GM12878 (cell line): ENCODE measurements around the gene ALDH1A3. TPM values are rescaled to one million over a fixed set of nuclear protein-coding genes. Genes with fewer than 3 reads are reported as not detected.

ENCODE experiments used
- ATAC-seq: fragments of 200-7000 bp; cut with Tn5 transposase; 3 replicates; pipeline ENCODE4 v1.9.1; 2020; ENCODE audit warnings: mild to moderate bottlenecking, moderate library complexity
- BruUV-seq: library from RNA; stranded (reverse); fragments of 400-500 nt; replicated peaks from 2 replicates; lab custom pipeline; 2021; lab: Mats Ljungman, UMichigan
- CTCF ChIA-PET: fragments of 300-600 bp; sonication (Branson Sonifier 250); formaldehyde crosslinking; extraction: SDS; loops from one replicate; lab custom pipeline; 2021; ENCODE audit warnings: inconsistent platforms; lab: Yijun Ruan, JAX
- POLR2A ChIA-PET: fragments of 350-600 bp; formaldehyde crosslinking; extraction: SDS; loops from one replicate; lab custom pipeline; 2021; ENCODE audit warnings: inconsistent platforms; lab: Charles Lee
- RAD21 ChIA-PET: fragments of 300-600 bp; sonication (Branson Sonifier 250); formaldehyde crosslinking; loops from one replicate; lab custom pipeline; 2023; ENCODE audit warnings: antibody characterized with exemption; ENCODE audit not compliant: unreplicated experiment; lab: Charles Lee
- SMC1A ChIA-PET: fragments of 300-600 bp; sonication (Branson Sonifier 250); formaldehyde crosslinking; loops from one replicate; lab custom pipeline; 2023; ENCODE audit not compliant: unreplicated experiment, uncharacterized antibody; lab: Charles Lee
- DNase-seq: peaks from one replicate; pipeline ENCODE4 v3.0.0-alpha.2; 2011; ENCODE audit warnings: low read depth, low spot score
- FAIRE-seq: peaks from 3 replicates; lab custom pipeline; 2011; peaks lifted over from hg19 to GRCh38; lab: Jason Lieb, UNC
- H2AFZ ChIP-seq: 2 replicates; pipeline ENCODE4 v1.6.0; 2011; ENCODE audit warnings: low read depth, low read length, control low read depth; ENCODE audit not compliant: control insufficient read depth
- H3K27ac ChIP-seq: 2 replicates; pipeline ENCODE4 v1.5.1; 2011; ENCODE audit warnings: control low read depth; ENCODE audit not compliant: control insufficient read depth, insufficient read depth
- H3K27me3 ChIP-seq, 2 experiments: replicated peaks in 1 of 2; 2 replicates each; pipeline versions ENCODE4 v1.6.0 to v1.6.1; 2011; ENCODE audit warnings: low read length in 1 of 2; ENCODE audit not compliant: control insufficient read depth in 2 of 2, insufficient read depth in 2 of 2
- H3K36me3 ChIP-seq, 2 experiments: 2 replicates each; pipeline ENCODE4 v1.5.1; 2011; ENCODE audit warnings: low read length in 1 of 2; ENCODE audit not compliant: control insufficient read depth in 2 of 2, insufficient read depth in 2 of 2
- H3K4me1 ChIP-seq: 2 replicates; pipeline ENCODE4 v1.6.1; 2011; ENCODE audit warnings: mild to moderate bottlenecking, low read length, moderate library complexity, mixed read lengths; ENCODE audit not compliant: control insufficient read depth, insufficient read depth
- H3K4me2 ChIP-seq: 2 replicates; pipeline ENCODE4 v1.6.0; 2011; ENCODE audit warnings: control low read depth; ENCODE audit not compliant: control insufficient read depth, insufficient read depth
- H3K4me3 ChIP-seq: fragments of 200-600 bp; sonication (generic); 2 replicates; pipeline ENCODE4 v1.5.1; 2016
- H3K79me2 ChIP-seq: 2 replicates; pipeline ENCODE4 v1.6.0; 2011; ENCODE audit warnings: low read length; ENCODE audit not compliant: control insufficient read depth, insufficient read depth
- H3K9ac ChIP-seq: 2 replicates; pipeline ENCODE4 v1.8.0; 2011; ENCODE audit warnings: low read length, control low read depth, mixed read lengths; ENCODE audit not compliant: control insufficient read depth, insufficient read depth
- H3K9me3 ChIP-seq: replicated peaks from 3 replicates; pipeline ENCODE4 v1.5.1; 2011; ENCODE audit warnings: mild to moderate bottlenecking, low read length; ENCODE audit not compliant: control insufficient read depth, insufficient read depth
- H4K20me1 ChIP-seq: 2 replicates; pipeline ENCODE4 v1.6.0; 2011; ENCODE audit not compliant: control insufficient read depth, insufficient read depth
- BCLAF1 ChIP-seq: fragments of 450-650 bp; IDR thresholded peaks from 2 replicates; pipeline ENCODE4 v1.6.1; 2017; ENCODE audit warnings: antibody characterized with exemption, mild to moderate bottlenecking, moderate library complexity
- BMI1 ChIP-seq: fragments of 450-650 bp; IDR thresholded peaks from 2 replicates; pipeline ENCODE4 v1.6.1; 2016; ENCODE audit warnings: mild to moderate bottlenecking, moderate library complexity, borderline replicate concordance
- FOS ChIP-seq: IDR thresholded peaks from 3 replicates; pipeline ENCODE4 v1.6.1; 2011; ENCODE audit warnings: borderline replicate concordance; ENCODE audit not compliant: insufficient read length; ENCODE audit errors: extremely low read depth
- GABPA ChIP-seq: IDR thresholded peaks from 2 replicates; pipeline ENCODE4 v1.6.1; 2014; ENCODE audit warnings: antibody characterized with exemption, low read depth, mild to moderate bottlenecking, inconsistent platforms
- GATAD2B ChIP-seq: fragments of 450-650 bp; conservative IDR thresholded peaks from 2 replicates; pipeline ENCODE4 v1.6.1; 2017; ENCODE audit warnings: low read depth, mild to moderate bottlenecking, moderate library complexity
- HDAC2 ChIP-seq: fragments of 200-600 bp; sonication (generic); IDR thresholded peaks from 2 replicates; pipeline ENCODE4 v1.6.1; 2017
- HSF1 ChIP-seq: fragments of 150-350 bp; IDR thresholded peaks from 2 replicates; pipeline ENCODE4 v1.6.1; 2014; ENCODE audit warnings: mild to moderate bottlenecking, low read depth, low read length
- IKZF1 ChIP-seq: fragments of 450-650 bp; conservative IDR thresholded peaks from 2 replicates; pipeline ENCODE4 v1.6.1; 2017; ENCODE audit warnings: antibody characterized with exemption, mild to moderate bottlenecking
- MLLT1 ChIP-seq: fragments of 450-650 bp; IDR thresholded peaks from 2 replicates; pipeline ENCODE4 v1.6.1; 2016; ENCODE audit warnings: mild to moderate bottlenecking
- MYC ChIP-seq: IDR thresholded peaks from 2 replicates; pipeline ENCODE4 v1.6.1; 2011; ENCODE audit warnings: mild to moderate bottlenecking, low read length, moderate library complexity, inconsistent platforms; ENCODE audit not compliant: insufficient read depth, insufficient replicate concordance, insufficient read length, severe bottlenecking
- NFIC ChIP-seq: IDR thresholded peaks from 2 replicates; pipeline ENCODE4 v1.6.1; 2012; ENCODE audit warnings: low read depth, mild to moderate bottlenecking, inconsistent platforms, low read length, moderate library complexity
- SIX5 ChIP-seq: IDR thresholded peaks from 2 replicates; pipeline ENCODE4 v1.6.1; 2011; ENCODE audit warnings: mild to moderate bottlenecking, low read depth, low read length, moderate library complexity; ENCODE audit not compliant: severe bottlenecking
- ZBTB4 ChIP-seq: fragments of 450-650 bp; formaldehyde crosslinking; IDR thresholded peaks from 2 replicates; pipeline ENCODE4 v1.4.0; 2022; ENCODE audit warnings: mild to moderate bottlenecking, moderate library complexity
- WGBS: methylation state at CpG from one replicate; pipeline ENCODE4 v1.1.6; 2016; ENCODE audit warnings: low lambda C conversion rate; ENCODE audit not compliant: insufficient replicate concordance, insufficient coverage; ENCODE audit errors: missing lambda C conversion rate; 5-methylcytosine and 5-hydroxymethylcytosine counted together
- in situ Hi-C: fragments of 300-500 bp; cut with MboI; formaldehyde crosslinking; loops from 9 replicates; pipeline ENCODE4 v1.14.3; 2018; ENCODE audit warnings: mixed read lengths
- intact Hi-C: fragments of 100-400 bp; cut with micrococcal nuclease; formaldehyde crosslinking; loops from one replicate; pipeline ENCODE4 v1.14.2; 2022; ENCODE audit not compliant: unreplicated experiment
- polyA plus RNA-seq, 11 experiments: library from polyadenylated mRNA; depleted of rRNA in 4 of 11; unstranded in 6 of 11; stranded (reverse) in 5 of 11; fragments of >200 nt; fragmentation: Nextera tagmentation in 4 of 11; fragmentation: Illumina TruSeq in 1 of 11; extraction: Ambion mirVana in 4 of 11; extraction: Trizol in 1 of 11; gene quantifications; 1 replicate in 1 of 11; 2 replicates in 10 of 11; pipeline versions ENCODE4 v1.2.1 to v1.2.3, GENCODE V29; 2011 to 2016; ENCODE audit warnings: inconsistent platforms in 2 of 11, missing spikeins in 2 of 11, low read depth in 1 of 11
- total RNA-seq, 4 experiments: library from RNA; depleted of rRNA in 3 of 4; stranded (reverse); fragments of >200 nt in 3 of 4; fragmentation: Illumina TruSeq in 1 of 4; extraction: Trizol in 1 of 4; gene quantifications; 2 replicates each; pipeline versions ENCODE4 v1.2.1 to v1.2.3, GENCODE V29; 2013 to 2021

Gene ALDH1A3
- total and polyA plus RNA-seq, 10 of the 15 experiments (the other 5 are each of a cell fraction or from before 2014, with no cell fraction given) = 0.06 to 0.69 (median 0.18) TPM

GRCh38 chr15:100923902-100924301 lies 44.3 kb downstream of the ALDH1A3 start (continued):
- TF ChIP-seq ZBTB4 (CRISPR knock-in tag) (no peak), FOS (no peak), MLLT1 (no peak), IKZF1 (no peak)

- CTCF ChIA-PET = interaction anchor here (1.1 to 11.5 kb wide), 3 partner anchors 9 to 80 kb away, joined by 4 to 567 read pairs (median 129); no protein-coding TSS in a partner anchor
- no peak overlapping the region for H3K27ac ChIP-seq
- in situ Hi-C loops = loop anchor here (5.0 kb wide), 1 partner anchor 338 kb away; no protein-coding TSS in a partner anchor
- TF ChIP-seq HSF1 (no peak), GABPA (no peak), SIX5 (no peak), MYC (no peak), BCLAF1 (no peak), HDAC2 (no peak), NFIC (no peak), BMI1 (no peak), GATAD2B (no peak)
These were observed 44.8 kb downstream of the ALDH1A3 start for GRCh38 chr15:100924436-100924835.

More at GRCh38 chr15:100924436-100924835, 44.8 kb downstream of the ALDH1A3 start:
- no peaks in the 10 kb centered on the region for H3K9me3 ChIP-seq
- ChIA-PET RAD21 (interaction anchor here (0.8 to 8.2 kb wide), 2 partner anchors 18 to 41 kb away, joined by 3 to 152 read pairs; no protein-coding TSS in a partner anchor), POLR2A (interaction anchor here (4.5 to 7.9 kb wide), 2 partner anchors 10 to 18 kb away, joined by 17 to 97 read pairs; no protein-coding TSS in a partner anchor), SMC1A (interaction anchor here (1.3 to 11.6 kb wide), 3 partner anchors 18 to 82 kb away, joined by 4 to 316 read pairs (median 122); no protein-coding TSS in a partner anchor)
- no peak overlapping the region for H2AFZ ChIP-seq
- WGBS = 92% methylated on average over 11 of the region's 11 CpGs
- peaks cover 47% of the 10 kb centered on the region for H3K4me1 ChIP-seq
- BruUV-seq = no TSS peak
- FAIRE-seq = no peak
- H3K4me2 ChIP-seq = no peak overlapping the region; the same call in 1 of the 2 replicates
- no peaks in the 10 kb centered on the region for H3K27me3 ChIP-seq
- H3K36me3 ChIP-seq = peaks cover 14 to 20% of the 10 kb centered on the region in 2 experiments
- no peaks in the 10 kb centered on the region for H4K20me1 ChIP-seq
- intact Hi-C loops = no loop called here
- no peak for ATAC-seq
- H3K79me2 ChIP-seq = peaks cover 66% of the 10 kb centered on the region
- no peak overlapping the region for H3K9ac ChIP-seq
- no peak for DNase-seq
- no peak overlapping the region for H3K4me3 ChIP-seq
